Hepatic stellate cell (primary cell): ENCODE data around the gene TNIP2.
A peak's percentile ranks its signal among the peaks of the same experiment; 100 is the strongest.

Experiments
- DNase-seq: peaks from one replicate; pipeline ENCODE4 v3.0.0; 2011; ENCODE audit warnings: low spot score

Gene TNIP2

GRCh38 chr4:2755821-2756690, at the start of gene TNIP2:
Gene TNIP2, minus strand, starts transcription at chr4:2756336. Its CDS starts 47 bp downstream, at chr4:2756289.
- DNase-seq, result peak; percentile 94

- no peak for DNase-seq
These were observed 48.9 kb upstream of the TNIP2 start for GRCh38 chr4:2804973-2805501.

GRCh38 chr4:2804449-2804972, 48.4 kb upstream of the TNIP2 start:
- no peak for DNase-seq

- no peak for DNase-seq
These were observed 47.7 kb upstream of the TNIP2 start for GRCh38 chr4:2803624-2804448.

- no peak for DNase-seq
These were observed 46.7 kb upstream of the TNIP2 start for GRCh38 chr4:2802618-2803531.

GRCh38 chr4:2800691-2801596, 44.8 kb upstream of the TNIP2 start:
- DNase-seq, result no peak

- DNase-seq, result no peak
These were observed 44.0 kb upstream of the TNIP2 start for GRCh38 chr4:2799971-2800690.

GRCh38 chr4:2799224-2799911, 43.2 kb upstream of the TNIP2 start:
- DNase-seq, result no peak

- no peak for DNase-seq
These were observed 42.5 kb upstream of the TNIP2 start for GRCh38 chr4:2798399-2799223.

- no peak for DNase-seq
These were observed 41.6 kb upstream of the TNIP2 start for GRCh38 chr4:2797545-2798305.

GRCh38 chr4:2796849-2797544, 40.9 kb upstream of the TNIP2 start:
- no peak for DNase-seq

- DNase-seq, result no peak
These were observed 40.0 kb upstream of the TNIP2 start for GRCh38 chr4:2795893-2796848.

GRCh38 chr4:2795300-2795892, 39.3 kb upstream of the TNIP2 start:
- no peak for DNase-seq

- peak; percentile 73 for DNase-seq
These were observed 38.6 kb upstream of the TNIP2 start for GRCh38 chr4:2794486-2795299.
